K562 (cell line): ENCODE data around the gene NUAK1. TPM values are rescaled to one million over a fixed set of nuclear protein-coding genes. Genes with fewer than 3 reads are reported as not detected.

Experiments used
- CHD7 ChIP-seq: fragments of 200-600 bp; sonication (generic); IDR thresholded peaks from one replicate; pipeline ENCODE4 v1.6.1; 2012; ENCODE audit warnings: mild to moderate bottlenecking, low read depth, low read length, inconsistent platforms
- HDAC2 ChIP-seq: fragments of 450-650 bp; IDR thresholded peaks from 2 replicates; pipeline ENCODE4 v1.6.1; 2016; ENCODE audit warnings: mild to moderate bottlenecking
- NFXL1 ChIP-seq: fragments of 450-650 bp; formaldehyde crosslinking; IDR thresholded peaks from 2 replicates; pipeline ENCODE4 v1.4.0; 2021; ENCODE audit warnings: mild to moderate bottlenecking
- SAP30 ChIP-seq: fragments of 200-600 bp; sonication (generic); IDR thresholded peaks from 2 replicates; pipeline ENCODE4 v1.6.1; 2012; ENCODE audit warnings: borderline replicate concordance, low read depth, mild to moderate bottlenecking, moderate library complexity, low read length, control low read depth, inconsistent platforms; ENCODE audit not compliant: insufficient read depth, poor library complexity, severe bottlenecking
- STAT6 ChIP-seq: sonication (generic); formaldehyde crosslinking; IDR thresholded peaks from 2 replicates; pipeline ENCODE4 v1.8.1; 2023; ENCODE audit warnings: mild to moderate bottlenecking, missing genetic modification reagents
- TEAD4 ChIP-seq, 2 experiments: sonication (generic) in 1 of 2; formaldehyde crosslinking in 1 of 2; IDR thresholded peaks; 2 replicates each; pipeline versions ENCODE4 v1.6.1 to v1.8.0; 2012 to 2022; ENCODE audit warnings: borderline replicate concordance in 1 of 2, inconsistent platforms in 1 of 2, low read length in 1 of 2, mild to moderate bottlenecking in 1 of 2, missing genetic modification reagents in 1 of 2
- ZNF586 ChIP-seq: fragments of 450-650 bp; formaldehyde crosslinking; conservative IDR thresholded peaks from 2 replicates; pipeline ENCODE4 v1.4.0; 2020; ENCODE audit warnings: mild to moderate bottlenecking, moderate library complexity
- ZNF707 ChIP-seq: fragments of 250-450 bp; sonication (Bioruptor Pico); conservative IDR thresholded peaks from 2 replicates; pipeline ENCODE4 v1.8.0; 2022; ENCODE audit warnings: inconsistent platforms, mild to moderate bottlenecking, moderate library complexity
- polyA plus RNA-seq, 8 experiments: library from polyadenylated mRNA; depleted of rRNA in 4 of 8; stranded (reverse) in 5 of 8; unstranded in 3 of 8; fragments of >200 nt; fragmentation: Nextera tagmentation in 2 of 8; fragmentation: Illumina TruSeq in 1 of 8; extraction: Ambion mirVana in 2 of 8; extraction: Trizol in 1 of 8; gene quantifications; 2 replicates each; pipeline versions ENCODE4 v1.2.1 to v1.2.3, GENCODE V29; 2011 to 2014; ENCODE audit warnings: inconsistent platforms in 1 of 8, missing spikeins in 1 of 8
- total RNA-seq, 7 experiments: library from RNA; depleted of rRNA in 6 of 7; stranded (reverse); fragments of >200 nt in 6 of 7; fragmentation: Illumina TruSeq in 2 of 7; extraction: Trizol in 2 of 7; gene quantifications; 2 replicates each; pipeline versions ENCODE4 v1.2.1 to v1.2.3, GENCODE V29; 2011 to 2021; ENCODE audit warnings: low replicate concordance in 1 of 7

NUAK1 gene
- total and polyA plus RNA-seq, 9 of the 15 experiments (the other 6 are each of a cell fraction or from before 2014, with no cell fraction given), result 0.02 TPM; not detected in 8

GRCh38 chr12:106113446-106113823 lies 25.3 kb downstream of the NUAK1 start (continued):
- TF ChIP-seq CHD7, result no peak
- no peak for TF ChIP-seq TEAD4 (IDR thresholded peaks at IDR 0.05; ENCODE audit: low read length)
- TF ChIP-seq TEAD4 (CRISPR knock-in tag; IDR thresholded peaks at IDR 0.05; ENCODE audit: borderline replicate concordance), result no peak
- TF ChIP-seq ZNF586 (CRISPR knock-in tag), result no peak
- TF ChIP-seq ZNF707, result no peak
- no peak for TF ChIP-seq STAT6 (CRISPR knock-in tag)
- TF ChIP-seq NFXL1 (CRISPR knock-in tag), result no peak
- TF ChIP-seq HDAC2, result no peak
- no peak for TF ChIP-seq SAP30
